CD8-positive, alpha-beta memory T cell (primary cell): ENCODE data around the gene DUSP12. TPM values are rescaled to one million over a fixed set of nuclear protein-coding genes. Genes with fewer than 3 reads are reported as not detected.

Experiments
- CTCF ChIA-PET: fragments of 350-600 bp; sonication (Branson Sonifier 250); formaldehyde crosslinking; loops from one replicate; lab custom pipeline; 2021; ENCODE audit warnings: antibody characterized with exemption; lab: Charles Lee
- POLR2A ChIA-PET: fragments of 350-600 bp; sonication (Branson Sonifier 250); formaldehyde crosslinking; loops from one replicate; lab custom pipeline; 2021; ENCODE audit warnings: antibody characterized with exemption; lab: Charles Lee
- DNase-seq, 5 donors: peaks; one replicate each; pipeline versions ENCODE4 v3.0.0 to v3.0.0-alpha.2; 2020 to 2022; ENCODE audit warnings: mixed read lengths in 1 of 5
- H3K27ac ChIP-seq: one replicate; pipeline ENCODE4 v1.7.0; 2013; ENCODE audit warnings: low read depth, mild to moderate bottlenecking, low read length, moderate library complexity
- H3K27me3 ChIP-seq: 2 replicates; pipeline ENCODE4 v1.7.0; 2013; ENCODE audit warnings: low read length, mild to moderate bottlenecking; ENCODE audit not compliant: insufficient read depth, poor library complexity, severe bottlenecking
- H3K36me3 ChIP-seq: 2 replicates; pipeline ENCODE4 v1.7.0; 2013; ENCODE audit warnings: mild to moderate bottlenecking, low read length, moderate library complexity; ENCODE audit not compliant: insufficient read depth
- H3K4me1 ChIP-seq: 2 replicates; pipeline ENCODE4 v1.7.0; 2013; ENCODE audit warnings: mild to moderate bottlenecking, low read length, moderate library complexity; ENCODE audit not compliant: insufficient read depth
- H3K4me3 ChIP-seq: 2 replicates; pipeline ENCODE4 v1.7.0; 2013; ENCODE audit warnings: mild to moderate bottlenecking, low read length
- H3K9me3 ChIP-seq: 2 replicates; pipeline ENCODE4 v1.7.0; 2013; ENCODE audit warnings: mild to moderate bottlenecking, low read length
- H3K27ac Mint-ChIP-seq, 8 donors: one replicate each; pipeline ENCODE4 v1.8.0; 2020 to 2021; ENCODE audit warnings: mixed read lengths in 8 of 8, mild to moderate bottlenecking in 6 of 8, inconsistent platforms in 3 of 8, moderate library complexity in 3 of 8
- H3K27me3 Mint-ChIP-seq, 2 donors: one replicate each; pipeline ENCODE4 v1.8.0; 2020 to 2021; ENCODE audit warnings: mixed read lengths in 2 of 2, mild to moderate bottlenecking in 1 of 2, moderate library complexity in 1 of 2
- H3K36me3 Mint-ChIP-seq, 3 donors: one replicate each; pipeline ENCODE4 v1.8.0; 2020 to 2021; ENCODE audit warnings: mixed read lengths in 3 of 3, inconsistent platforms in 1 of 3, mild to moderate bottlenecking in 1 of 3
- H3K4me1 Mint-ChIP-seq, 3 donors: one replicate each; pipeline ENCODE4 v1.8.0; 2020 to 2021; ENCODE audit warnings: mixed read lengths in 3 of 3, inconsistent platforms in 1 of 3, mild to moderate bottlenecking in 1 of 3
- H3K4me3 Mint-ChIP-seq, 7 donors: one replicate each; pipeline ENCODE4 v1.8.0; 2020 to 2021; ENCODE audit warnings: mixed read lengths in 7 of 7, mild to moderate bottlenecking in 6 of 7, moderate library complexity in 4 of 7, inconsistent platforms in 2 of 7
- H3K9me3 Mint-ChIP-seq, 5 donors: one replicate each; pipeline ENCODE4 v1.8.0; 2020 to 2022; ENCODE audit warnings: mixed read lengths in 5 of 5, mild to moderate bottlenecking in 3 of 5, moderate library complexity in 2 of 5, inconsistent platforms in 1 of 5
- polyA plus RNA-seq: library from polyadenylated mRNA; unstranded; fragments of 300-500 nt; fragmentation: Illumina TruSeq; gene quantifications from one replicate; pipeline ENCODE4 v1.2.3, GENCODE V29; 2021
- total RNA-seq, 2 experiments: library from RNA; stranded (reverse); gene quantifications; one replicate each; pipeline ENCODE4 v1.2.3, GENCODE V29; 2021

Gene DUSP12
- total and polyA plus RNA-seq, 3 experiments from 2014 or later = 39.7 to 59.5 (median 40.4) TPM

DNA sequence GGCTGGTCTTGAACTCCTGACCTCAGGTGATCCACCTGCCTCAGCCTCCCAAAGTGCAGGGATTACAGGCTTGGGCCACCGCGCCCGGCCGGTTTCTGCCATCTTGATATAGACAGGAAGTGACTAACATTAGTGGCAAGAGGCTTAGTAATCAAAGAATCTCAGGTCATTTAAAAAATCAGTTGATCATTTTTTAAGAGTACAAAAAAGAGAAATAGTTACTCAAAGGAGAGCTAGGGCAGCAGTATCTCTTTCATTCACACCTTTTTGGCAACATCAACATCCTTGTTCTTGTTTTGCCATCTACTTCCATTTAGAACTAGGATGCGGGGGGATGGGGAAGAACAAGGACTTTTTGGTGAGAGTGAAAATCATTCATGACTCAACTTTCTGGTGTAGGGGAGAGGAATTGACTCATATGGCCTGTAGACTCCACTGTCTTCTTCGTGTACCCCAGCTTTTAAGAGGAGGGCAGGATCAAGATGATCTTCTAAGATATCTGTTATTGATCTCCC, 19.5 kb upstream of the DUSP12 start:
- Mint-ChIP-seq H3K36me3 (peaks cover 0 to 8% (median 0%) of the 10 kb centered on the region in 3 donors), H3K4me1 (peaks cover 32 to 43% (median 42%) of the 10 kb centered on the region in 3 donors), H3K4me3 (peak overlapping the region in 5 of 7 donors; percentile 20 to 59 (median 27)), H3K9me3 (no peaks in the 10 kb centered on the region), H3K27me3 (no peaks in the 10 kb centered on the region), H3K27ac (peak overlapping the region; percentile 2 to 71 (median 42))
- ChIA-PET CTCF (interaction anchor here (1.5 to 6.0 kb wide), 2 partner anchors 7 to 11 kb away, joined by 3 to 102 read pairs; no protein-coding TSS in a partner anchor), POLR2A (interaction anchor here (1.0 kb wide), 1 partner anchor 9 kb away, joined by 4 read pairs; no protein-coding TSS in a partner anchor)
- Histone ChIP-seq H3K4me1 (peaks cover 23% of the 10 kb centered on the region), H3K4me3 (no peak overlapping the region), H3K27me3 (no peaks in the 10 kb centered on the region), H3K27ac (no peak overlapping the region), H3K36me3 (no peaks in the 10 kb centered on the region), H3K9me3 (no peaks in the 10 kb centered on the region)
- no peak for DNase-seq

DNA sequence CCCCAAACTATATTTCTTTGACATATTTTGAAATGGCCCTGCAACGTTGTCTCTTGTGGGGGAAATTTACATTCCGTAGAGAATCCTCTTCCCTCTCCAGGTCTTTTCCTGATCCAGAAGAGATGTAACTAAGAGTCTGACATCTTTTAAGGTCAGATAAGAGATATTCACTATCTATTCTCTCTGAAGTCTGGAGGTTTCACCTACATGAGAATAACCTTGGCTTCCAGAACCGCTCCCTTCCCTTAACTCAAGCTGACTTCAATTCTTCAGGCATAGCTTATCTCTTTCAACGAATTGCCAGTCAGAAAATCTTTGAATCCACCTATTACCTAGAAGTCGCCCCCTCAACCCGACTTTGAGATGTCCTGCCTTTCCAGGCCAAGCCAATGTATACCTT, 18.3 kb upstream of the DUSP12 start:
- Mint-ChIP-seq H3K27ac (peak overlapping the region in 1 of 8 donors; percentile 2), H3K4me1 (peaks cover 25 to 39% (median 36%) of the 10 kb centered on the region in 3 donors), H3K4me3 (peak overlapping the region in 1 of 7 donors; percentile 68)

DNA sequence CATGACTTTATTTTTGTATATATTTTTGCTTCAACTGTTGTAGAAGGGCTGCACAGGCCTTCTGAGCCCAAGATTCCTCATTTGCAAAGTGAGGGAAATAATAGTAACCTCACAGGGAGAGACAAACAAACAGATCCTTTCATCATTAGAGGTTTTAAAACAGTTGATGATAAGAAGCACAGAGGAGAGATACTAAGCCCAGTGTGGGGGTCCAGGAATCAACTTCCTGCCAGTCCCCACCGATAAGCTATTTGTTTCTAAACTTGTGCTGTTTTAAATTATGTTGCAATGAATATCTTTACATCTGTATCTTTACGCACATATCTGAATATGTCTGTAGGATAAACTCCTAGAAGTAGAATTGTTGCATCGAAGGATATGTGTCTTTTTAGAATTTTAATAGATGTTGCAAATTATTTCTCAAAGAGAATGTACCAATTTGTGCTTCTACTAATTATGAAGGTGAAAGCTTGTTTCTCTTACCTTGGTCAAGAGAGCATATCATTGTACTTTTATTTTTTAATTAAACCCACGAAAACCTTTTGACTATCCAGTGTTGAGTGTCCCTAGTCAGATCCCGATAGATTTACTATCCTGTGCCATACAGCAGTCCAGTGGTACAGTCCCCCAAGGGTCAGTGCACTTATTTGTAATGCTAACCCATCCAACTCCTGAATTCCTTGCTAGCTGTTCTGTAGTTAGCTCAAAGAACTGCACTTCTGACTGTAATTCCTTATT, 17.4 kb upstream of the DUSP12 start:
- H3K4me3 Mint-ChIP-seq = no peak overlapping the region
- no peaks in the 10 kb centered on the region for H3K9me3 Mint-ChIP-seq
- peaks cover 23% of the 10 kb centered on the region for H3K4me1 ChIP-seq
- no peak for DNase-seq
- H3K9me3 ChIP-seq = no peaks in the 10 kb centered on the region
- POLR2A ChIA-PET = no interaction called here
- no peak overlapping the region for H3K4me3 ChIP-seq
- peaks cover 25 to 41% (median 41%) of the 10 kb centered on the region in 3 donors for H3K4me1 Mint-ChIP-seq
- H3K27ac ChIP-seq = no peak overlapping the region
- H3K27me3 Mint-ChIP-seq = peaks cover 0 to 2% of the 10 kb centered on the region in 2 donors
- peak overlapping the region in 1 of 8 donors; percentile 26 for H3K27ac Mint-ChIP-seq
- CTCF ChIA-PET = interaction anchor here (0.6 kb wide), 1 partner anchor 84 kb away, joined by 3 read pairs; no protein-coding TSS in a partner anchor
- H3K36me3 ChIP-seq = no peaks in the 10 kb centered on the region
- H3K36me3 Mint-ChIP-seq = peaks cover 0 to 2% (median 0%) of the 10 kb centered on the region in 3 donors
- no peaks in the 10 kb centered on the region for H3K27me3 ChIP-seq

More for the DNA sequence above, 18.3 kb upstream of the DUSP12 start:
- Histone ChIP-seq H3K27ac (no peak overlapping the region), H3K9me3 (no peaks in the 10 kb centered on the region), H3K36me3 (no peaks in the 10 kb centered on the region), H3K27me3 (no peaks in the 10 kb centered on the region), H3K4me1 (peaks cover 23% of the 10 kb centered on the region), H3K4me3 (no peak overlapping the region)
- ChIA-PET CTCF (no interaction called here), POLR2A (no interaction called here)
- Mint-ChIP-seq H3K9me3 (no peaks in the 10 kb centered on the region), H3K36me3 (peaks cover 0 to 3% (median 0%) of the 10 kb centered on the region in 3 donors), H3K27me3 (peaks cover 0 to under 1% of the 10 kb centered on the region in 2 donors)
- no peak for DNase-seq

DNA sequence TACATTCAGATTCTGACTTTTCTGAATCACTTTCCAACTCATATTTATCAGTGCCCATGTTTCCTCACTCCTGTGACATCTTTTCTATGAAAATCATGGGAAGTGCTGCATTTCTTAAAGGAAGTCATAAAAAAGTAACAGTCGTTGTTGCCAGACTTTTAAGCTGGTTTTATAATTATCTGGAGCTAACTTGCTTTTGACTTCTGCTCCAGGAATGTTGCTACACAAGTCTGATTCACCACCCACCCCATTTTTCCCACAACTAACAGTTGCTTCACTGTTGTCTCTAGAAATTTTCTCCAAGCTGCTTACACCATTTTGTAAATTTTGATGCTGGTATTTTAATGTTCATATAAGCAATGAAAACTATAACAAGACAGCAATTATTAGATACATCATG, 16.1 kb upstream of the DUSP12 start:
- no peaks in the 10 kb centered on the region for H3K9me3 ChIP-seq
- Mint-ChIP-seq H3K36me3 (no peaks in the 10 kb centered on the region), H3K4me1 (peaks cover 19 to 39% (median 38%) of the 10 kb centered on the region in 3 donors), H3K27ac (no peak overlapping the region), H3K27me3 (peaks cover 0 to 2% of the 10 kb centered on the region in 2 donors), H3K9me3 (no peaks in the 10 kb centered on the region), H3K4me3 (no peak overlapping the region)
- no peaks in the 10 kb centered on the region for H3K36me3 ChIP-seq
- no peak overlapping the region for H3K4me3 ChIP-seq
- ChIA-PET CTCF (interaction anchor here (0.9 kb wide), 1 partner anchor 16 kb away, joined by 3 read pairs; the partner anchor contains the start of gene DUSP12), POLR2A (no interaction called here)
- H3K27ac ChIP-seq = no peak overlapping the region
- no peak for DNase-seq
- H3K4me1 ChIP-seq = peaks cover 17% of the 10 kb centered on the region
- H3K27me3 ChIP-seq = no peaks in the 10 kb centered on the region

DNA sequence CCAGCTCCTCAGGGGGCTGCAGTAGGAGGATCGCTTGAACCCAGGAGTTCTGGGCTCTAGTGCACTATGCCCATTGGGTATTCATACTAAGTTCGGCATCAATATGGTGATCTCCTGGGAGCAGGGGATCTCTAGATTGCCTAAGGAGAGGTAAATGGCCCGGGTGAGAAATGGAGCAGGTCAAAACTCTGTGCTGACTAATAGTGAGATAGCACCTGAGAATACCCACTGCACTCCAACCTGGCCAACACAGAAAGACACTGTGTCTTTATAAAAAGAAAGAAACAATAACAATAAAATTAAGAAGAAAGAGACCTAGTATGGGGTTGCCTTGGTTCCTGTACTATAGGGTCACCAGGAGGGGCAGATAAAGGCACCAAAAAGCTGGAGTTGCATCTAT, 13.7 kb upstream of the DUSP12 start:
- Histone ChIP-seq H3K36me3 (no peaks in the 10 kb centered on the region), H3K4me3 (no peak overlapping the region), H3K27me3 (no peaks in the 10 kb centered on the region), H3K4me1 (peaks cover 25% of the 10 kb centered on the region), H3K27ac (no peak overlapping the region), H3K9me3 (no peaks in the 10 kb centered on the region)
- Mint-ChIP-seq H3K9me3 (no peaks in the 10 kb centered on the region), H3K27me3 (peaks cover 0 to 2% of the 10 kb centered on the region in 2 donors), H3K27ac (peak overlapping the region in 1 of 8 donors; percentile 29), H3K4me1 (peaks cover 23 to 40% (median 40%) of the 10 kb centered on the region in 3 donors), H3K36me3 (no peaks in the 10 kb centered on the region), H3K4me3 (no peak overlapping the region)
- DNase-seq = no peak
- POLR2A ChIA-PET = interaction anchor here (6.5 kb wide), 1 partner anchor 9 kb away, joined by 69 read pairs; no protein-coding TSS in a partner anchor
- CTCF ChIA-PET = interaction anchor here (1.4 to 5.9 kb wide), 2 partner anchors 8 to 251 kb away, joined by 4 to 102 read pairs; no protein-coding TSS in a partner anchor

DNA sequence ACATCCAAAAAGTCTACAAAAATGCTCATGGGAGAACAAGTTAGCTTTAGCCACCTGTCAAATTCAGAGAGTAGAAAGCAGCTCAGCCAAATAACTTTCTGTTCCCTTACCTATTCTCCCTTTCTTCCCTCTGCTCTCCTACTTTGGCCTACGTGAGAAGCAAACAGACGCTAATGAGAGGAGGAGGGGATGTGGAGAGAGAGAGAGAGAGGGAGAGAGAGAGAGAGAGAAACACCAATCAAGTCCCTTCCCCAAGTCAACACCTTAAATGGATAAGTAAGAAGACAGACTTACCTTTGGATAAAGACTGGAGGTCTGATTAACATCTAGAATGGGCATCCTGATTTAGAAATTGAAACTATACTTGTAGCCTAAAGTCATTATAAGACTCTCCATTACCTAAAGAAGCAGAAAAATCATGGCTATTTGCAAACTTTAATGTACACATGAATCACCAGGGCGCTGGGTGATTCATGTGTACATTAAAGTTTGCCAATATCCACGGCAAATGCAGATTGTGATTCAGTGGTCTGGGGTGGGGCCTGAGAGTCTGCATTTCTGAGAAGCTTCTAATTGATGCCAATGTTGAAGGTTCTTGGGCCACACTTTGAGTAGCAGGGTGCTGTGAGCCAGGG, 13.1 kb upstream of the DUSP12 start:
- peaks cover 0 to 2% of the 10 kb centered on the region in 2 donors for H3K27me3 Mint-ChIP-seq
- ChIA-PET CTCF (interaction anchor here (1.1 to 5.9 kb wide), 4 partner anchors 9 to 252 kb away, joined by 3 to 102 read pairs (median 16); partner anchors contain the start of gene DUSP12), POLR2A (interaction anchor here (6.5 kb wide), 1 partner anchor 10 kb away, joined by 69 read pairs; no protein-coding TSS in a partner anchor)
- DNase-seq = no peak
- Histone ChIP-seq H3K36me3 (no peaks in the 10 kb centered on the region), H3K27me3 (no peaks in the 10 kb centered on the region), H3K4me1 (peaks cover 31% of the 10 kb centered on the region), H3K27ac (no peak overlapping the region), H3K4me3 (no peak overlapping the region), H3K9me3 (no peaks in the 10 kb centered on the region)
- peaks cover 25 to 46% (median 43%) of the 10 kb centered on the region in 3 donors for H3K4me1 Mint-ChIP-seq
- H3K36me3 Mint-ChIP-seq = no peaks in the 10 kb centered on the region
- no peaks in the 10 kb centered on the region for H3K9me3 Mint-ChIP-seq
- no peak overlapping the region for H3K4me3 Mint-ChIP-seq
- no peak overlapping the region for H3K27ac Mint-ChIP-seq

DNA sequence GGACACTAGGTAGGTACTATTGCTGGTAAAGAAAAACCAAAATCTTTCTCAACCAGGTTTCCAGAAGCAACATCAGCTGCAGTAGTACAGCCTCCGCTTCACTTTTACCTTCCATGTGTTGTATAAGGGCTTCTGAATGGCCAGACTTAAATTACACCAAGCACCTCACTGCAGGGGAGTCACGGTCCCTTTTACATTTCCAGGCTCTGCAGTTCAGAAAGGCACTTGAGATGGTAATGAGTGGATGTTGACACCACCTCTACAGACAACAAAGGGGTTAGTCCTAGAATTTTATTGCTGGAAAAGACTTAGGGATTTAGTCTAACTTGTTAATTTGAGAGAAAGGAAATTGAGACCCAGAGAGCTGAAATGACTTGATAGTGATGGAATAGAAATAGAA, 12.0 kb upstream of the DUSP12 start:
- ChIA-PET POLR2A (interaction anchor here (6.5 kb wide), 1 partner anchor 11 kb away, joined by 69 read pairs; no protein-coding TSS in a partner anchor), CTCF (interaction anchor here (1.5 to 5.9 kb wide), 7 partner anchors 10 to 252 kb away, joined by 3 to 102 read pairs (median 7); partner anchors contain the start of gene DUSP12)

More for the DNA sequence above, 12.0 kb upstream of the DUSP12 start:
- Histone ChIP-seq H3K4me3 (no peak overlapping the region), H3K27ac (no peak overlapping the region), H3K4me1 (peaks cover 31% of the 10 kb centered on the region), H3K9me3 (no peaks in the 10 kb centered on the region), H3K36me3 (no peaks in the 10 kb centered on the region), H3K27me3 (no peaks in the 10 kb centered on the region)
- no peak for DNase-seq
- no peak overlapping the region for H3K27ac Mint-ChIP-seq
- no peaks in the 10 kb centered on the region for H3K36me3 Mint-ChIP-seq
- peak overlapping the region in 1 of 7 donors; percentile 2 for H3K4me3 Mint-ChIP-seq
- H3K27me3 Mint-ChIP-seq = peaks cover 0 to 2% of the 10 kb centered on the region in 2 donors
- H3K9me3 Mint-ChIP-seq = no peaks in the 10 kb centered on the region
- H3K4me1 Mint-ChIP-seq = peaks cover 26 to 48% (median 44%) of the 10 kb centered on the region in 3 donors
